Stimulated activated CD8-positive, alpha-beta memory T cell treated with anti-CD3 and anti-CD28 coated beads, Interleukin-15, amount 100 ng/mL, for 1 hour (primary cell): Measurements from ENCODE around the gene RNF13.
A peak's percentile ranks its signal among the peaks of the same experiment; 100 is the strongest.

Experiments
- DNase-seq: peaks from one replicate; pipeline ENCODE4 v3.0.0-alpha.2; 2020; ENCODE audit warnings: low read depth

The RNF13 gene

GRCh38 chr3:149812606-149813366, at the start of gene RNF13:
TSS of gene RNF13 (plus strand) at chr3:149813215. CDS start at chr3:149846027, 32,812 bp downstream.
- peak; percentile 89 for DNase-seq

- DNase-seq = no peak
Observed at GRCh38 chr3:149763565-149764195, 49.3 kb upstream of the RNF13 start.

GRCh38 chr3:149764302-149764701, 48.7 kb upstream of the RNF13 start:
- no peak for DNase-seq

GRCh38 chr3:149765762-149766334, 47.2 kb upstream of the RNF13 start:
- no peak for DNase-seq

GRCh38 chr3:149767720-149768119, 45.3 kb upstream of the RNF13 start:
- DNase-seq = no peak

- no peak for DNase-seq
Observed at GRCh38 chr3:149768704-149769103, 44.3 kb upstream of the RNF13 start.

GRCh38 chr3:149770246-149770645, 42.8 kb upstream of the RNF13 start:
- no peak for DNase-seq

GRCh38 chr3:149771652-149772271, 41.3 kb upstream of the RNF13 start:
- DNase-seq = no peak

- DNase-seq = no peak
Observed at GRCh38 chr3:149772861-149773260, 40.2 kb upstream of the RNF13 start.

GRCh38 chr3:149776170-149776569, 36.8 kb upstream of the RNF13 start:
- DNase-seq = no peak

GRCh38 chr3:149777414-149778214, 35.4 kb upstream of the RNF13 start:
- no peak for DNase-seq

- DNase-seq = no peak
Observed at GRCh38 chr3:149781211-149781610, 31.8 kb upstream of the RNF13 start.

- no peak for DNase-seq
Observed at GRCh38 chr3:149781741-149782140, 31.3 kb upstream of the RNF13 start.

- DNase-seq = no peak
Observed at GRCh38 chr3:149783576-149783975, 29.4 kb upstream of the RNF13 start.

- DNase-seq = no peak
Observed at GRCh38 chr3:149784064-149784704, 28.8 kb upstream of the RNF13 start.

- DNase-seq = no peak
Observed at GRCh38 chr3:149790268-149790667, 22.7 kb upstream of the RNF13 start.

GRCh38 chr3:149790698-149791097, 22.3 kb upstream of the RNF13 start:
- no peak for DNase-seq

GRCh38 chr3:149792452-149793270, 20.4 kb upstream of the RNF13 start, which contains the start of gene ANKUB1:
TSS of gene ANKUB1 (minus strand) at chr3:149792554. CDS start at chr3:149792366, 188 bp downstream.
- DNase-seq = no peak

GRCh38 chr3:149796026-149796425, 17.0 kb upstream of the RNF13 start:
- DNase-seq = no peak

- no peak for DNase-seq
Observed at GRCh38 chr3:149800693-149801092, 12.3 kb upstream of the RNF13 start.

- no peak for DNase-seq
Observed at GRCh38 chr3:149801195-149801594, 11.8 kb upstream of the RNF13 start.
